Gastrocnemius medialis (tissue), 4 donors: ENCODE measurements around the gene RRBP1. TPM values are rescaled to one million over a fixed set of nuclear protein-coding genes. Genes with fewer than 3 reads are reported as not detected.

ENCODE experiments used
- ATAC-seq, 2 donors: fragments of 150-250 bp; one replicate each; pipeline ENCODE4 v1.9.1; 2016
- DNase-seq, 2 donors: peaks; one replicate each; pipeline ENCODE4 v3.0.0-alpha.2; 2019
- H3K27ac ChIP-seq, 4 donors: fragments of 200-600 bp; sonication (generic); 1 replicate in 1 of 4; 2 replicates in 3 of 4; pipeline ENCODE4 v1.5.1; 2016 to 2018; ENCODE audit warnings: mild to moderate bottlenecking in 2 of 4, moderate library complexity in 1 of 4
- H3K27me3 ChIP-seq, 3 donors: fragments of 200-600 bp; sonication (generic) in 2 of 3; 1 replicate in 1 of 3; 2 replicates in 2 of 3; pipeline versions ENCODE4 v1.5.1 to v1.6.0; 2016 to 2019; ENCODE audit warnings: mild to moderate bottlenecking in 1 of 3, moderate library complexity in 1 of 3
- H3K36me3 ChIP-seq, 2 donors: fragments of 200-600 bp; sonication (generic) in 1 of 2; one replicate each; pipeline ENCODE4 v1.5.1; 2017 to 2018
- H3K4me1 ChIP-seq, 2 donors: fragments of 200-600 bp; sonication (generic) in 1 of 2; one replicate each; pipeline ENCODE4 v1.5.1; 2016 to 2017; ENCODE audit warnings: mild to moderate bottlenecking in 2 of 2
- H3K4me3 ChIP-seq, 4 donors: fragments of 200-600 bp; sonication (generic) in 3 of 4; 1 replicate in 1 of 4; 2 replicates in 3 of 4; pipeline ENCODE4 v1.5.1; 2016 to 2019; ENCODE audit warnings: mild to moderate bottlenecking in 2 of 4
- H3K9me3 ChIP-seq, 3 donors: fragments of 200-600 bp; sonication (generic) in 2 of 3; 1 replicate in 1 of 3; 2 replicates in 2 of 3; pipeline ENCODE4 v1.5.1; 2016 to 2019
- POLR2A ChIP-seq, 2 donors: fragments of 450-650 bp; IDR thresholded peaks; one replicate each; pipeline ENCODE4 v1.6.1; 2017; ENCODE audit warnings: antibody characterized with exemption in 2 of 2, mild to moderate bottlenecking in 2 of 2, moderate library complexity in 2 of 2
- in situ Hi-C, 4 donors: fragments of 200-750 bp; cut with MboI; loops; one replicate each; pipeline versions ENCODE4 v1.15.0 to v1.8.0; 2017; ENCODE audit warnings: low sequenced_read_pairs in 4 of 4
- intact Hi-C: fragments of 100-400 bp; cut with DNase I; formaldehyde crosslinking; loops from one replicate; pipeline ENCODE4 v1.15.1; 2023; ENCODE audit warnings: low total_unique reads
- total RNA-seq, 4 donors: library from RNA; depleted of rRNA; stranded (reverse); fragments of >200 nt; gene quantifications; one replicate each; pipeline versions ENCODE4 v1.1.0 to v1.2.3, GENCODE V29; 2016
- TF ChIP-seq, protein P1 (sequence below), 5 experiments: fragments of 450-650 bp in 3 of 5; fragments of 200-600 bp in 2 of 5; sonication (generic) in 2 of 5; IDR thresholded peaks in 4 of 5; conservative IDR thresholded peaks in 1 of 5; 1 replicate in 4 of 5; 2 replicates in 1 of 5; pipeline ENCODE4 v1.5.1; 2016 to 2019; ENCODE audit warnings: antibody characterized with exemption in 5 of 5, mild to moderate bottlenecking in 3 of 5, moderate library complexity in 3 of 5

RRBP1 gene
- total RNA-seq, 4 donors from 2014 or later, result 14.1 to 22.7 (median 17.9) TPM

DNA sequence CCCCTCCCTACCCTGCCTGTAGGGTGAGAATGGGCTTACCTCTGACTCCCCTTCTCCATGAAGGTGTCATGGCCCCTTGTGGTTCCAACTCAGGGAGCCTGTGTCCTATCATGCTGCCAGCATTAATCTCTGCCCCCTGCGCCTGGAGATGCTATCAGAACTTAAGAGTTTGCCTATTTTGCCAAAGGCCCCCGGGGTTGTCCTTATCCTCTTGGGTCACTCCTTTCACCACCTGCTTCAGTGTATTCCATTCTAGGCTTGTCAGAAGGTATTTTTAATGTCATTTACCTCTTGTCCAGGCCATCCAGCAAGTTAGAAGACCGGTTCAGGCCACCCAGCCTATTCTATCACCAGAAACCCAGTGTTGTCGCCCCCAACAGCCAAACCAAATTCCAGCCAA lies 10.5 kb downstream of the RRBP1 start:
- no peak for ATAC-seq
- H3K4me3 ChIP-seq, result no peak overlapping the region
- TF ChIP-seq POLR2A (IDR thresholded peaks at IDR 0.05), result no peak
- TF ChIP-seq, protein P1, sequence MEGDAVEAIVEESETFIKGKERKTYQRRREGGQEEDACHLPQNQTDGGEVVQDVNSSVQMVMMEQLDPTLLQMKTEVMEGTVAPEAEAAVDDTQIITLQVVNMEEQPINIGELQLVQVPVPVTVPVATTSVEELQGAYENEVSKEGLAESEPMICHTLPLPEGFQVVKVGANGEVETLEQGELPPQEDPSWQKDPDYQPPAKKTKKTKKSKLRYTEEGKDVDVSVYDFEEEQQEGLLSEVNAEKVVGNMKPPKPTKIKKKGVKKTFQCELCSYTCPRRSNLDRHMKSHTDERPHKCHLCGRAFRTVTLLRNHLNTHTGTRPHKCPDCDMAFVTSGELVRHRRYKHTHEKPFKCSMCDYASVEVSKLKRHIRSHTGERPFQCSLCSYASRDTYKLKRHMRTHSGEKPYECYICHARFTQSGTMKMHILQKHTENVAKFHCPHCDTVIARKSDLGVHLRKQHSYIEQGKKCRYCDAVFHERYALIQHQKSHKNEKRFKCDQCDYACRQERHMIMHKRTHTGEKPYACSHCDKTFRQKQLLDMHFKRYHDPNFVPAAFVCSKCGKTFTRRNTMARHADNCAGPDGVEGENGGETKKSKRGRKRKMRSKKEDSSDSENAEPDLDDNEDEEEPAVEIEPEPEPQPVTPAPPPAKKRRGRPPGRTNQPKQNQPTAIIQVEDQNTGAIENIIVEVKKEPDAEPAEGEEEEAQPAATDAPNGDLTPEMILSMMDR (IDR thresholded peaks at IDR 0.05 in 4 of 5, conservative IDR thresholded peaks at IDR 0.05 in 1 of 5), result no peak
- H3K4me1 ChIP-seq, result peaks cover 8 to 15% of the 10 kb centered on the region in 2 donors
- H3K36me3 ChIP-seq, result no peaks in the 10 kb centered on the region
- no peaks in the 10 kb centered on the region for H3K27me3 ChIP-seq
- intact Hi-C loops (no loop called here), in situ Hi-C loops (loop anchor here in 2 of 4 donors (10.0 to 25.0 kb wide), 2 partner anchors 91 to 223 kb away; no protein-coding TSS in a partner anchor)
- DNase-seq, result no peak
- H3K9me3 ChIP-seq, result no peaks in the 10 kb centered on the region
- H3K27ac ChIP-seq, result no peak overlapping the region

DNA sequence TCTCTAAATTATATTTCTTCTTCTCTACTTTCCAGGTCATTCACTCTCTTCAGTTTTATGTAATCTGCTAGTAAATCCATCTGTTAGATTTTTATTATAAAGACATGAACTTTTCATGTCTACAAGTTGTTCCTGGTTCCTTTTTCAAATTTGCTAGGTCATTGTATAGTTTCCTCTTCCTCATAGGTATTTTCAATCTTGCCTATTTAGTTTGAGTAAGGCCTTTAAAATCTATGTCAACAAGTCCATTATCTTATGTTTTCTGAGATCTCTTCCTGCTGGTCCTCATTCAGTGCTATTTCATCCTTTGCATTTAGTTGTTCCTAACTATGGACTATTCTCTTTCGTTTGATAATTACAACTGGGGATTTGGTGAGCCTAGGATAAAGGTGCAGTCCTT lies 11.0 kb downstream of the RRBP1 start:
- H3K9me3 ChIP-seq, result no peaks in the 10 kb centered on the region
- H3K27me3 ChIP-seq, result no peaks in the 10 kb centered on the region
- in situ Hi-C loops (loop anchor here in 2 of 4 donors (10.0 to 25.0 kb wide), 2 partner anchors 91 to 224 kb away; no protein-coding TSS in a partner anchor), intact Hi-C loops (no loop called here)
- ATAC-seq (no peak), DNase-seq (no peak)
- no peak overlapping the region for H3K27ac ChIP-seq
- H3K4me3 ChIP-seq, result no peak overlapping the region
- peaks cover 8 to 15% of the 10 kb centered on the region in 2 donors for H3K4me1 ChIP-seq
- no peaks in the 10 kb centered on the region for H3K36me3 ChIP-seq
- TF ChIP-seq, protein P1 (IDR thresholded peaks at IDR 0.05 in 4 of 5, conservative IDR thresholded peaks at IDR 0.05 in 1 of 5), result no peak
- TF ChIP-seq POLR2A (IDR thresholded peaks at IDR 0.05), result no peak

DNA sequence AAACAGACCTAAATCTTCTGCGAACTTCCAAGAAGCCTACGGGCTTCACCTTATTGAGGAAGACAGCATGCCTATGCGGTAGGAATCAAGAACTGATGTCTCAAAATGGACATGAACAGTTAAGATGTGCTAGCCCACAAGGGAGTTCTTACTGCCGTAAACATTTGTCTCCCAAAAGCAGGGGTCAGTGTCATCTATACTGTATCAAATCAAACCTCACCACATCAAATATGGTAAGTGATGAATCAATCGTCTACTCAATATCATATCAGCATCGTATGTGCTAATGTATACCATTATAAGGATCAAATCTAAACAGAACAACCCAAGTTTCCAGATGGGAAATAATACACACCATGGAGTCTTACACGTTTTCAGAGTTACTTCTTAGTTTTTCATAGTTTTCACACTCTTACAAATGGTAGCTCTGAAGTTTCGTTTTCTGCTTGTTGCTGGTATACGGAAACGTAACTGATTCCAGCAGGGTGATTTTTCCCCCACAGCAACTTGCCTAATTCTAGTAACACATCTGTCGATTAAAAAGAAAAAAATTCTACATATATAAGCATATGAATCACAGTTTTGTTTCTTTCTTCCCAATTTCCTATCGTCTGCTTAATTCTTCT lies 12.6 kb downstream of the RRBP1 start:
- Histone ChIP-seq H3K9me3 (no peaks in the 10 kb centered on the region), H3K27me3 (no peaks in the 10 kb centered on the region), H3K4me1 (peaks cover 0 to 4% of the 10 kb centered on the region in 2 donors), H3K36me3 (no peaks in the 10 kb centered on the region), H3K4me3 (no peak overlapping the region), H3K27ac (no peak overlapping the region)
- DNase-seq (no peak), ATAC-seq (no peak)
- TF ChIP-seq, protein P1 (IDR thresholded peaks at IDR 0.05 in 4 of 5, conservative IDR thresholded peaks at IDR 0.05 in 1 of 5), result no peak
- TF ChIP-seq POLR2A (IDR thresholded peaks at IDR 0.05), result no peak
- intact Hi-C loops, result no loop called here
- in situ Hi-C loops, result loop anchor here in 1 of 4 donors (25.0 kb wide), 1 partner anchor 93 kb away; no protein-coding TSS in a partner anchor

DNA sequence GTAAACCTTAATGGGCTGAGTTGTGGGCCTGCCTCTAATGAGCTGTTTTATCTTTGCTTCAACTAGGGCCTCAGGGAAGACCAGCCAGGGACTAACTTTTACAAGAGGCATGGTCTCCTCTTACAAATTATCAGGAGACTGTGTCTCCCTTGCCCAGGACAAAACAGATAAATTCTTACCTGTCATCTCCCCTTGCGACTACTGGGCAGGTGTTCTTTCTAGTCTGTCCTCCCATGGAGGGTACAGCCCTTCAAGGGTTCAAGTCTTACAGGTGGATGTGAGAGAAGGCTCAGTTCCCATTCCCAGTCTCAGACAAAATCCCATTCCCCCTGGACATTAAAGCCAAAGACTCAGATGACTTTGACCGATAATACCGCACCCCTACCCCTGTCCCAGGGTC lies 13.6 kb downstream of the RRBP1 start:
- H3K36me3 ChIP-seq, result no peaks in the 10 kb centered on the region
- no peak for ATAC-seq
- in situ Hi-C loops (loop anchor here in 1 of 4 donors (25.0 kb wide), 1 partner anchor 94 kb away; no protein-coding TSS in a partner anchor), intact Hi-C loops (no loop called here)
- no peak overlapping the region for H3K4me3 ChIP-seq
- H3K27me3 ChIP-seq, result no peaks in the 10 kb centered on the region
- no peak for DNase-seq
- H3K4me1 ChIP-seq, result peaks cover 0 to 4% of the 10 kb centered on the region in 2 donors
- no peak for TF ChIP-seq POLR2A (IDR thresholded peaks at IDR 0.05)
- TF ChIP-seq, protein P1 (IDR thresholded peaks at IDR 0.05 in 4 of 5, conservative IDR thresholded peaks at IDR 0.05 in 1 of 5), result no peak
- no peaks in the 10 kb centered on the region for H3K9me3 ChIP-seq
- no peak overlapping the region for H3K27ac ChIP-seq
